Liver (tissue), 9 donors: Measurements from ENCODE around the gene ARHGAP30. TPM values are rescaled to one million over a fixed set of nuclear protein-coding genes. Genes with fewer than 3 reads are reported as not detected.

Experiments
- DNase-seq: peaks from one replicate; pipeline ENCODE4 v3.0.0-alpha.2; 2017; ENCODE audit warnings: low spot score
- H3K27ac ChIP-seq, 2 donors: one replicate each; pipeline ENCODE4 v1.7.0; 2013; ENCODE audit warnings: inconsistent platforms in 2 of 2, low read length in 2 of 2, control low read depth in 1 of 2, low read depth in 1 of 2, mild to moderate bottlenecking in 1 of 2
- H3K27me3 ChIP-seq, 4 donors: one replicate each; pipeline versions ENCODE4 v1.6.1 to v1.7.0; 2013; ENCODE audit warnings: low read length in 3 of 4, inconsistent platforms in 1 of 4, mild to moderate bottlenecking in 1 of 4, moderate library complexity in 1 of 4; ENCODE audit not compliant: control insufficient read depth in 4 of 4, insufficient read depth in 4 of 4
- H3K36me3 ChIP-seq, 4 donors: one replicate each; pipeline versions ENCODE4 v1.6.1 to v1.7.0; 2013; ENCODE audit warnings: low read length in 3 of 4, mild to moderate bottlenecking in 3 of 4, low read depth in 1 of 4, moderate library complexity in 1 of 4; ENCODE audit not compliant: control insufficient read depth in 4 of 4, insufficient read depth in 3 of 4
- H3K4me1 ChIP-seq, 4 donors: one replicate each; pipeline versions ENCODE4 v1.6.1 to v1.7.0; 2013; ENCODE audit warnings: low read length in 3 of 4, mild to moderate bottlenecking in 3 of 4, moderate library complexity in 1 of 4; ENCODE audit not compliant: control insufficient read depth in 4 of 4, insufficient read depth in 4 of 4
- H3K4me3 ChIP-seq, 3 donors: one replicate each; pipeline versions ENCODE4 v1.6.1 to v1.7.0; 2013; ENCODE audit warnings: low read length in 3 of 3, control low read depth in 1 of 3, low read depth in 1 of 3, mild to moderate bottlenecking in 1 of 3
- H3K9ac ChIP-seq, 2 donors: one replicate each; pipeline ENCODE4 v1.7.0; 2013; ENCODE audit warnings: low read length in 2 of 2, mild to moderate bottlenecking in 2 of 2, moderate library complexity in 2 of 2, control low read depth in 1 of 2, low read depth in 1 of 2
- H3K9me3 ChIP-seq, 4 donors: one replicate each; pipeline versions ENCODE4 v1.6.1 to v1.7.0; 2013; ENCODE audit warnings: low read length in 3 of 4; ENCODE audit not compliant: control insufficient read depth in 4 of 4
- EGR1 ChIP-seq, 2 donors: IDR thresholded peaks; 2 replicates each; pipeline ENCODE4 v1.6.1; 2016 to 2018; ENCODE audit warnings: antibody characterized with exemption in 2 of 2, low read depth in 2 of 2
- FOXA1 ChIP-seq: IDR thresholded peaks from 2 replicates; pipeline ENCODE4 v1.6.1; 2016; ENCODE audit warnings: antibody characterized with exemption
- FOXA2 ChIP-seq: IDR thresholded peaks from 2 replicates; pipeline ENCODE4 v1.6.1; 2016; ENCODE audit warnings: antibody characterized with exemption
- GABPA ChIP-seq, 2 donors: IDR thresholded peaks in 1 of 2; conservative IDR thresholded peaks in 1 of 2; 2 replicates each; pipeline ENCODE4 v1.6.1; 2016; ENCODE audit warnings: antibody characterized with exemption in 2 of 2, mild to moderate bottlenecking in 1 of 2, moderate library complexity in 1 of 2
- HNF4A ChIP-seq, 2 donors: conservative IDR thresholded peaks; 2 replicates each; pipeline ENCODE4 v1.6.1; 2016; ENCODE audit warnings: antibody characterized with exemption in 2 of 2, mild to moderate bottlenecking in 2 of 2
- HNF4G ChIP-seq: IDR thresholded peaks from 2 replicates; pipeline ENCODE4 v1.6.1; 2016; ENCODE audit warnings: antibody characterized with exemption
- JUND ChIP-seq, 2 donors: IDR thresholded peaks; 2 replicates each; pipeline ENCODE4 v1.6.1; 2016; ENCODE audit warnings: antibody characterized with exemption in 2 of 2
- NR2F2 ChIP-seq: IDR thresholded peaks from 2 replicates; pipeline ENCODE4 v1.6.1; 2016; ENCODE audit warnings: antibody characterized with exemption
- RAD21 ChIP-seq, 2 donors: IDR thresholded peaks; 2 replicates each; pipeline ENCODE4 v1.6.1; 2016; ENCODE audit warnings: antibody characterized with exemption in 2 of 2, mild to moderate bottlenecking in 2 of 2
- RXRA ChIP-seq, 2 donors: IDR thresholded peaks; 2 replicates each; pipeline ENCODE4 v1.6.1; 2017 to 2018; ENCODE audit warnings: antibody characterized with exemption in 2 of 2, mild to moderate bottlenecking in 1 of 2
- SP1 ChIP-seq: IDR thresholded peaks from 2 replicates; pipeline ENCODE4 v1.6.1; 2018; ENCODE audit warnings: antibody characterized with exemption, mild to moderate bottlenecking
- TAF1 ChIP-seq: conservative IDR thresholded peaks from 2 replicates; pipeline ENCODE4 v1.6.1; 2016; ENCODE audit warnings: antibody characterized with exemption, mild to moderate bottlenecking
- YY1 ChIP-seq: IDR thresholded peaks from 2 replicates; pipeline ENCODE4 v1.6.1; 2016; ENCODE audit warnings: antibody characterized with exemption, mild to moderate bottlenecking
- WGBS: extraction: QIAGEN DNeasy Blood & Tissue Kit; methylation state at CpG from one replicate; pipeline ENCODE4 v1.1.7; 2013; 5-methylcytosine and 5-hydroxymethylcytosine counted together
- polyA plus RNA-seq, 2 donors: library from polyadenylated mRNA; stranded (reverse) in 1 of 2; unstranded in 1 of 2; fragments of 200-250 nt in 1 of 2; fragments of >200 nt in 1 of 2; fragmentation: Nextera tagmentation in 1 of 2; extraction: Ambion mirVana in 1 of 2; gene quantifications; one replicate each; pipeline versions ENCODE4 v1.2.1 to v1.2.3, GENCODE V29; 2013 to 2015
- total RNA-seq, 2 donors: library from RNA; depleted of rRNA; stranded (reverse); fragments of >200 nt; gene quantifications; one replicate each; pipeline ENCODE4 v1.2.3, GENCODE V29; 2014
- TF ChIP-seq, protein P1 (sequence below): IDR thresholded peaks from 2 replicates; pipeline ENCODE4 v1.6.1; 2016; ENCODE audit warnings: antibody characterized with exemption
- TF ChIP-seq, protein P2 (sequence below): IDR thresholded peaks from 2 replicates; pipeline ENCODE4 v1.6.1; 2016; ENCODE audit warnings: antibody characterized with exemption
- TF ChIP-seq, protein P3 (sequence below): IDR thresholded peaks from 2 replicates; pipeline ENCODE4 v1.6.1; 2016; ENCODE audit warnings: antibody characterized with exemption, mild to moderate bottlenecking
- TF ChIP-seq, protein P4 (sequence below): fragments of 150-350 bp; IDR thresholded peaks from 2 replicates; pipeline ENCODE4 v1.5.1; 2017; ENCODE audit warnings: improper control_type of control experiment, low read depth, low read length; ENCODE audit not compliant: missing input control
- TF ChIP-seq, protein P5 (sequence below): IDR thresholded peaks from 2 replicates; pipeline ENCODE4 v1.6.1; 2016; ENCODE audit warnings: antibody characterized with exemption
- donor health status: healthy.
- donor health status: healthy.
- donor health status: healthy.
- donor health status: healthy.
- donor health status: healthy.

The ARHGAP30 gene
- total and polyA plus RNA-seq, 4 donors, result 1.2 to 8.9 (median 5.0) TPM

DNA sequence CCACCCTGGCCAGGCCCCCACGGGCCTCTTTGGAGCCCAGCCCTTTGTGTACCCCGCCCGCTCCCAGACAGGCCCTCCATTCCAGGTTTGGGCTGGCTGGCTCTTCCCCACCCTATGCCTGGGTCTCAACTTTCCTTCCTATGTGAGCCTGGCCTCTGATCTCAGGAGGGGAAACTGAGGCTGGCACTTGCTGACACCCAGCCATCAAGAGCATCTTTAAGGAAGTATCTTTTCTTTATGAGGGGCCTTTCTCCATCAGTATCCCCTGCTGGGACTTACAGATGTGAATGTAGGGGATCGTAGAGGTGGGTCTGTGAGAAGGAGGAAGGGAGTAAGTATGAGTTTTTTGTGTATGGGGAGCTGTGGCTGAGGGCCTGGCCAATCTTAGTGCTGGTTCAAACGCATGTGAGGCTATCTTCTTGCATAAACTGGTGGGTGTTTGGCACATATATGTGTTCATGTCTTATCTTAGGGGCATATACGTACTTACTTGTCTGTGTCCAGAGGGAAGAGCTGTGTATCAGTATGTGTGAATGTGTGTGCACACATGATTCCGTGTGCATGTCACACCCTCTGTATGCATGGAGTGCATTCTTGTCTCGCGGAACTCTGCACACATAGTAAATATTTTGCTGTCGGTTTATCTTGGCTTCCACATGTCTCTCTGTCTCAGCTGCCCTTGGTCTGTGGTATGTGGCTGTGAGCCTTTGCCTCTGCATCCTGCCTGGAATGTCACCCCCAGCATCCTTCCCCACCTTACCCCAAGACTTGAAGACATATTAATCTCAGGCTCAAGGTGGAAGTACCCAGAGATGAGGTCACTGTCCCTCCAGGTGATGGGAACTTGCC, 14.3 kb upstream of the ARHGAP30 start:
- 82% methylated on average over 10 of the region's 10 CpGs for whole genome bisulfite sequencing
- Histone ChIP-seq H3K36me3 (no peaks in the 10 kb centered on the region), H3K9me3 (no peaks in the 10 kb centered on the region), H3K27ac (no peak overlapping the region), H3K27me3 (no peaks in the 10 kb centered on the region), H3K4me1 (no peaks in the 10 kb centered on the region), H3K9ac (no peak overlapping the region), H3K4me3 (no peak overlapping the region)
- no peak for DNase-seq
- TF ChIP-seq GABPA (IDR thresholded peaks at IDR 0.05 in 1 of 2, conservative IDR thresholded peaks at IDR 0.05 in 1 of 2) (no peak), FOXA2 (no peak), HNF4G (no peak), RXRA (IDR thresholded peaks at IDR 0.05) (no peak), HNF4A (conservative IDR thresholded peaks at IDR 0.05) (no peak)

DNA sequence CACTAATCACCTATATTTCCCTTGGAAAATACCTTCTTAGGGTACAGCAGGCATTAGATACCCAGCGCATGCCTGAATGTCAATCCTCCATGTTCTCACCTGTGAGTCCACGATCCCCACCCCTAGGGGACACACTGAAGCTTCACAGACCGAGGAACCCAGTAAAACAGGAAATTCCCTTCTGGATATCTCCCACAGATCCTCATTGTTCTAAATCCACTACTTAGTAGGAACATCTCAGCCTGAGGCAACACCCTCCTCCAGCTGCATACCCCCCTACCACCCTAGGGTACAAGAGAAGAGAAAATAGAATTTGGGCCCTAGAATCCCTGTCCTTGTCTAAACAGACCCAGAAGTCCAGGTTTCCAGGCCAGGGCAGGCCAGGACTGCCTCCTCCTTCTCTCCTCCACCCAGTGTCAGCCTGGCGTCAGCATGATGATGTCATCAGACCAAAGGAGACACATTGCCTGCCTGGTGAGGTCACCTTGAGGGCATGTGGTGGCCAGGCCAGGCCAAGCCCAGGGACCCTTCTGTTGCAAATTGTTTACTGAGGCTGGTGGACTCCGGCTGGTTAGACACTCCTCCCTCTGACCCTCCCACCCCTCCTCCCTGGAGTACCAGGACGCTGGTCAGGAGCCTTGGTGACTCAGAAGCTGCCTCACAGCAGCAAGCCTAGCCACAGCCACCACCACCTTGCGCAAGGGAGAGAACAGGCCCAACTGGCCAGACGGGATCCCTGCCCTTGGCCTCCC, 13.5 kb upstream of the ARHGAP30 start:
- no peak for DNase-seq
- 61% methylated on average over 8 of the region's 8 CpGs for WGBS
- no peak for TF ChIP-seq HNF4G
- no peak for TF ChIP-seq JUND (IDR thresholded peaks at IDR 0.05)
- no peak for TF ChIP-seq SP1
- no peak for TF ChIP-seq GABPA (IDR thresholded peaks at IDR 0.05 in 1 of 2, conservative IDR thresholded peaks at IDR 0.05 in 1 of 2)
- TF ChIP-seq, protein P1, sequence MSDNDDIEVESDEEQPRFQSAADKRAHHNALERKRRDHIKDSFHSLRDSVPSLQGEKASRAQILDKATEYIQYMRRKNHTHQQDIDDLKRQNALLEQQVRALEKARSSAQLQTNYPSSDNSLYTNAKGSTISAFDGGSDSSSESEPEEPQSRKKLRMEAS, result no peak
- TF ChIP-seq NR2F2, result no peak
- TF ChIP-seq, protein P2, sequence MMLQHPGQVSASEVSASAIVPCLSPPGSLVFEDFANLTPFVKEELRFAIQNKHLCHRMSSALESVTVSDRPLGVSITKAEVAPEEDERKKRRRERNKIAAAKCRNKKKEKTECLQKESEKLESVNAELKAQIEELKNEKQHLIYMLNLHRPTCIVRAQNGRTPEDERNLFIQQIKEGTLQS, result no peak
- TF ChIP-seq EGR1 (IDR thresholded peaks at IDR 0.05; ENCODE audit: low read depth in 2 of 2), result no peak
- no peak for TF ChIP-seq TAF1
- no peak for TF ChIP-seq RAD21 (IDR thresholded peaks at IDR 0.05)
- TF ChIP-seq, protein P3, sequence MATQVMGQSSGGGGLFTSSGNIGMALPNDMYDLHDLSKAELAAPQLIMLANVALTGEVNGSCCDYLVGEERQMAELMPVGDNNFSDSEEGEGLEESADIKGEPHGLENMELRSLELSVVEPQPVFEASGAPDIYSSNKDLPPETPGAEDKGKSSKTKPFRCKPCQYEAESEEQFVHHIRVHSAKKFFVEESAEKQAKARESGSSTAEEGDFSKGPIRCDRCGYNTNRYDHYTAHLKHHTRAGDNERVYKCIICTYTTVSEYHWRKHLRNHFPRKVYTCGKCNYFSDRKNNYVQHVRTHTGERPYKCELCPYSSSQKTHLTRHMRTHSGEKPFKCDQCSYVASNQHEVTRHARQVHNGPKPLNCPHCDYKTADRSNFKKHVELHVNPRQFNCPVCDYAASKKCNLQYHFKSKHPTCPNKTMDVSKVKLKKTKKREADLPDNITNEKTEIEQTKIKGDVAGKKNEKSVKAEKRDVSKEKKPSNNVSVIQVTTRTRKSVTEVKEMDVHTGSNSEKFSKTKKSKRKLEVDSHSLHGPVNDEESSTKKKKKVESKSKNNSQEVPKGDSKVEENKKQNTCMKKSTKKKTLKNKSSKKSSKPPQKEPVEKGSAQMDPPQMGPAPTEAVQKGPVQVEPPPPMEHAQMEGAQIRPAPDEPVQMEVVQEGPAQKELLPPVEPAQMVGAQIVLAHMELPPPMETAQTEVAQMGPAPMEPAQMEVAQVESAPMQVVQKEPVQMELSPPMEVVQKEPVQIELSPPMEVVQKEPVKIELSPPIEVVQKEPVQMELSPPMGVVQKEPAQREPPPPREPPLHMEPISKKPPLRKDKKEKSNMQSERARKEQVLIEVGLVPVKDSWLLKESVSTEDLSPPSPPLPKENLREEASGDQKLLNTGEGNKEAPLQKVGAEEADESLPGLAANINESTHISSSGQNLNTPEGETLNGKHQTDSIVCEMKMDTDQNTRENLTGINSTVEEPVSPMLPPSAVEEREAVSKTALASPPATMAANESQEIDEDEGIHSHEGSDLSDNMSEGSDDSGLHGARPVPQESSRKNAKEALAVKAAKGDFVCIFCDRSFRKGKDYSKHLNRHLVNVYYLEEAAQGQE, result no peak
- no peak for TF ChIP-seq FOXA1
- TF ChIP-seq, protein P4, sequence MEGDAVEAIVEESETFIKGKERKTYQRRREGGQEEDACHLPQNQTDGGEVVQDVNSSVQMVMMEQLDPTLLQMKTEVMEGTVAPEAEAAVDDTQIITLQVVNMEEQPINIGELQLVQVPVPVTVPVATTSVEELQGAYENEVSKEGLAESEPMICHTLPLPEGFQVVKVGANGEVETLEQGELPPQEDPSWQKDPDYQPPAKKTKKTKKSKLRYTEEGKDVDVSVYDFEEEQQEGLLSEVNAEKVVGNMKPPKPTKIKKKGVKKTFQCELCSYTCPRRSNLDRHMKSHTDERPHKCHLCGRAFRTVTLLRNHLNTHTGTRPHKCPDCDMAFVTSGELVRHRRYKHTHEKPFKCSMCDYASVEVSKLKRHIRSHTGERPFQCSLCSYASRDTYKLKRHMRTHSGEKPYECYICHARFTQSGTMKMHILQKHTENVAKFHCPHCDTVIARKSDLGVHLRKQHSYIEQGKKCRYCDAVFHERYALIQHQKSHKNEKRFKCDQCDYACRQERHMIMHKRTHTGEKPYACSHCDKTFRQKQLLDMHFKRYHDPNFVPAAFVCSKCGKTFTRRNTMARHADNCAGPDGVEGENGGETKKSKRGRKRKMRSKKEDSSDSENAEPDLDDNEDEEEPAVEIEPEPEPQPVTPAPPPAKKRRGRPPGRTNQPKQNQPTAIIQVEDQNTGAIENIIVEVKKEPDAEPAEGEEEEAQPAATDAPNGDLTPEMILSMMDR, result no peak
- TF ChIP-seq FOXA2, result no peak
- TF ChIP-seq YY1, result no peak
- TF ChIP-seq, protein P5, sequence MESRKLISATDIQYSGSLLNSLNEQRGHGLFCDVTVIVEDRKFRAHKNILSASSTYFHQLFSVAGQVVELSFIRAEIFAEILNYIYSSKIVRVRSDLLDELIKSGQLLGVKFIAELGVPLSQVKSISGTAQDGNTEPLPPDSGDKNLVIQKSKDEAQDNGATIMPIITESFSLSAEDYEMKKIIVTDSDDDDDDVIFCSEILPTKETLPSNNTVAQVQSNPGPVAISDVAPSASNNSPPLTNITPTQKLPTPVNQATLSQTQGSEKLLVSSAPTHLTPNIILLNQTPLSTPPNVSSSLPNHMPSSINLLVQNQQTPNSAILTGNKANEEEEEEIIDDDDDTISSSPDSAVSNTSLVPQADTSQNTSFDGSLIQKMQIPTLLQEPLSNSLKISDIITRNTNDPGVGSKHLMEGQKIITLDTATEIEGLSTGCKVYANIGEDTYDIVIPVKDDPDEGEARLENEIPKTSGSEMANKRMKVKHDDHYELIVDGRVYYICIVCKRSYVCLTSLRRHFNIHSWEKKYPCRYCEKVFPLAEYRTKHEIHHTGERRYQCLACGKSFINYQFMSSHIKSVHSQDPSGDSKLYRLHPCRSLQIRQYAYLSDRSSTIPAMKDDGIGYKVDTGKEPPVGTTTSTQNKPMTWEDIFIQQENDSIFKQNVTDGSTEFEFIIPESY, result no peak
- no peak for TF ChIP-seq HNF4A (conservative IDR thresholded peaks at IDR 0.05)
- TF ChIP-seq RXRA (IDR thresholded peaks at IDR 0.05), result no peak
- Histone ChIP-seq H3K9me3 (no peaks in the 10 kb centered on the region), H3K27ac (no peak overlapping the region), H3K4me1 (no peaks in the 10 kb centered on the region), H3K36me3 (no peaks in the 10 kb centered on the region), H3K27me3 (no peaks in the 10 kb centered on the region), H3K4me3 (no peak overlapping the region), H3K9ac (no peak overlapping the region)
